HL-60 (cell line): ENCODE results near the gene SMG6.

Experiments
- CTCF ChIP-seq: IDR thresholded peaks from one replicate; pipeline ENCODE4 v1.5.1; 2011; ENCODE audit warnings: low read length, control low read depth, inconsistent platforms; ENCODE audit not compliant: insufficient read depth
- GABPA ChIP-seq: IDR thresholded peaks from 2 replicates; pipeline ENCODE4 v1.6.1; 2012; ENCODE audit warnings: low read depth
- REST ChIP-seq: IDR thresholded peaks from 2 replicates; pipeline ENCODE4 v1.6.1; 2012; ENCODE audit warnings: low read depth; ENCODE audit not compliant: insufficient replicate concordance

GRCh38 chr17:2266045-2266864 is 37.3 kb downstream of the SMG6 start:
- TF ChIP-seq CTCF, result no peak
- TF ChIP-seq REST, result no peak
- TF ChIP-seq GABPA, result no peak
